ENCODE results near the gene SFTPD. TPM values are rescaled to one million over a fixed set of nuclear protein-coding genes. Genes with fewer than 3 reads are reported as not detected.
"Not testable (repeated sequence)": the region's sequence is repeated elsewhere in the genome, so short reads cannot be mapped to it uniquely, and the experiment has no call there.

Gene SFTPD
- total and polyA plus RNA-seq, 8 donors, result 1.5 to 5.9 (median 2.1) TPM

DNA sequence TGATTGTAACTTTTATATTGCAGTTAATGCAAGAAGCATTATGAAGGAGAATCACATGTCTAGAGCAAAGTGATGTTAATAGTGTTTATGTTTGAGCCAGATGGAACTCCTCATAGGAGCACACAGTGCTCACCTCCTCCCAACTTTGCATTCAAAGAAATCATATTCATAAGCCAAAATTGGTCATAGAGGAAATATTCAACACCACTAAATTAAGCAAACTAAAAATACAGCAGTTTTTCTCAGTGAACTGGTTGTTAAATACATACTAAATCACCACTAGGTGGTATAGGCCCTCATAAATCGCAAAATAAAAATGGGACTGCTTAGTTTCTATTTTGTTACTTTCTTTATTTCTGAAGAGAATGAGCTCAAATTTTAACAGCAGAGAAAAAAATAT, 34.4 kb downstream of the SFTPD start:
- H3K36me3 ChIP-seq; H3K27me3 ChIP-seq; H3K9me3 ChIP-seq; intact Hi-C loops (cut with DNase I); H3K4me3 ChIP-seq; DNase-seq; H3K27ac ChIP-seq; H3K4me1 ChIP-seq: not testable (repeated sequence)
- peak in 2 of 4 donors; percentile 25 to 41 for ATAC-seq
- 64 to 71% methylated on average over 1 of the region's 1 CpG for WGBS, 2 donors
- FAIRE-seq, result peak; percentile 97

DNA sequence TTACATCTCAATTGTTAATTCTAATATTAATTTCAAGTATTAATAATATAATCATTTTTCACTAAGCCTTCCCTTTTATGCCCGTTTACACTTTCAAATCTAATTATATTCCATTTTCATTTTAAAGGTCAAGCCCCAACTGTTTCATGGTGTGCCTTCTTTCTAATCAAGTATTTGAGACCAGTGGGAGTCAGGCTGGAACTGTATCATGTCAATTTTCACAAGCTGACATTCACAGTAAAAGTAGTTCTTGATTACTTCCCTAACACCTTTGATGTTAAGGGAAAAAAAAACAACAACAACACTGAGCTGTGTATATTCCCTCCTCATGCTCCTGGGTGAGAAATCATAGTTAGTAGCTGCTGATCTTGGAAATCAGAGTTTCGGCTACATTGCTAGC, 38.1 kb downstream of the SFTPD start:
- peak in 3 of 4 donors; percentile 11 to 38 (median 26) for ATAC-seq
- DNase-seq, result no peak
- Histone ChIP-seq H3K27me3 (no peaks in the 10 kb centered on the region), H3K27ac (peak overlapping the region in 1 of 4 donors; percentile 53), H3K4me1 (no peaks in the 10 kb centered on the region), H3K36me3 (no peaks in the 10 kb centered on the region), H3K4me3 (peak overlapping the region in 2 of 4 donors; percentile 8 to 25), H3K9me3 (no peaks in the 10 kb centered on the region)
- TF ChIP-seq, protein P1, sequence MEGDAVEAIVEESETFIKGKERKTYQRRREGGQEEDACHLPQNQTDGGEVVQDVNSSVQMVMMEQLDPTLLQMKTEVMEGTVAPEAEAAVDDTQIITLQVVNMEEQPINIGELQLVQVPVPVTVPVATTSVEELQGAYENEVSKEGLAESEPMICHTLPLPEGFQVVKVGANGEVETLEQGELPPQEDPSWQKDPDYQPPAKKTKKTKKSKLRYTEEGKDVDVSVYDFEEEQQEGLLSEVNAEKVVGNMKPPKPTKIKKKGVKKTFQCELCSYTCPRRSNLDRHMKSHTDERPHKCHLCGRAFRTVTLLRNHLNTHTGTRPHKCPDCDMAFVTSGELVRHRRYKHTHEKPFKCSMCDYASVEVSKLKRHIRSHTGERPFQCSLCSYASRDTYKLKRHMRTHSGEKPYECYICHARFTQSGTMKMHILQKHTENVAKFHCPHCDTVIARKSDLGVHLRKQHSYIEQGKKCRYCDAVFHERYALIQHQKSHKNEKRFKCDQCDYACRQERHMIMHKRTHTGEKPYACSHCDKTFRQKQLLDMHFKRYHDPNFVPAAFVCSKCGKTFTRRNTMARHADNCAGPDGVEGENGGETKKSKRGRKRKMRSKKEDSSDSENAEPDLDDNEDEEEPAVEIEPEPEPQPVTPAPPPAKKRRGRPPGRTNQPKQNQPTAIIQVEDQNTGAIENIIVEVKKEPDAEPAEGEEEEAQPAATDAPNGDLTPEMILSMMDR (IDR thresholded peaks at IDR 0.05), result no peak
- intact Hi-C loops (cut with DNase I), result no loop called here
- WGBS, 2 donors, result 38 to 46% methylated on average over 2 of the region's 2 CpGs
- no peak for FAIRE-seq

DNA sequence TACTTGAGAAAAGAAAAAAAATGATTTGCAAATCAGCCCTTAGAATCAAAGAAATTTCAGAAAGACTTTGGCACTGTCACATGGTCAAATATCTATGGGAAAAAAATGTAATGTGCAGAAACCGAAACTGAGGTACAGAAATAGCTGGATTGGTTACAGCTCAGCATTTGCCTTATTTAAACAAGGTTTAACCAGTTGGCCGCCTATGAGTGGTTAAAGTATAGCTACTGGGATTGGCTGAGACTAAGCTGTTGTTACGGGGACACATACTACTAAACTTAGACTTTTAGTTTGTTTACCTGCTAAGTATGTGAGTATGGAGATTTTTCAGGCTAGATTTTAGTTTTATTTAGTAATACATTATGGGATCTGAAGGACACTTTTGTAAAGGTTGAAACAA, 38.6 kb downstream of the SFTPD start:
- TF ChIP-seq, protein P1 (IDR thresholded peaks at IDR 0.05), result no peak
- WGBS, 2 donors, result 39 to 49% methylated on average over 3 of the region's 3 CpGs
- H3K27ac ChIP-seq, result peak overlapping the region in 2 of 4 donors; percentile 42 to 53
- DNase-seq (no peak), FAIRE-seq (no peak), ATAC-seq (peak; percentile 78 to 94 (median 92))
- no peaks in the 10 kb centered on the region for H3K4me1 ChIP-seq
- intact Hi-C loops (cut with DNase I), result no loop called here
- H3K4me3 ChIP-seq, result peak overlapping the region in 2 of 4 donors; percentile 8 to 25
- H3K36me3 ChIP-seq, result no peaks in the 10 kb centered on the region
- no peaks in the 10 kb centered on the region for H3K27me3 ChIP-seq
- H3K9me3 ChIP-seq, result no peaks in the 10 kb centered on the region

GRCh38 chr10:79905322-79906314, 43.3 kb downstream of the SFTPD start:
- Histone ChIP-seq H3K4me1 (no peaks in the 10 kb centered on the region), H3K9me3 (no peaks in the 10 kb centered on the region), H3K4me3 (peak overlapping the region; percentile 33 to 73 (median 55)), H3K27me3 (no peaks in the 10 kb centered on the region), H3K36me3 (no peaks in the 10 kb centered on the region), H3K27ac (peak overlapping the region; percentile 54 to 77 (median 67))
- TF ChIP-seq, protein P1 (IDR thresholded peaks at IDR 0.05), result no peak
- FAIRE-seq, result no peak
- DNase-seq, result no peak
- intact Hi-C loops (cut with DNase I), result no loop called here
- peak; percentile 41 to 74 (median 62) for ATAC-seq
- 10 to 13% methylated on average over 10 of the region's 10 CpGs for WGBS, 2 donors

- Histone ChIP-seq H3K27me3 (no peaks in the 10 kb centered on the region), H3K4me1 (no peaks in the 10 kb centered on the region), H3K36me3 (no peaks in the 10 kb centered on the region), H3K4me3 (peak overlapping the region; percentile 33 to 73 (median 55)), H3K27ac (peak overlapping the region; percentile 54 to 77 (median 67)), H3K9me3 (no peaks in the 10 kb centered on the region)
- no peak for FAIRE-seq
- TF ChIP-seq, protein P1 (IDR thresholded peaks at IDR 0.05), result no peak
- DNase-seq, result peak; percentile 71 to 91 (median 80)
- ATAC-seq, result peak; percentile 94 to 96 (median 96)
- intact Hi-C loops (cut with DNase I), result no loop called here
- 0 to 1% methylated on average over 58 of the region's 58 CpGs for WGBS, 2 donors
Observed at GRCh38 chr10:79904671-79905321, 44.1 kb downstream of the SFTPD start.

DNA sequence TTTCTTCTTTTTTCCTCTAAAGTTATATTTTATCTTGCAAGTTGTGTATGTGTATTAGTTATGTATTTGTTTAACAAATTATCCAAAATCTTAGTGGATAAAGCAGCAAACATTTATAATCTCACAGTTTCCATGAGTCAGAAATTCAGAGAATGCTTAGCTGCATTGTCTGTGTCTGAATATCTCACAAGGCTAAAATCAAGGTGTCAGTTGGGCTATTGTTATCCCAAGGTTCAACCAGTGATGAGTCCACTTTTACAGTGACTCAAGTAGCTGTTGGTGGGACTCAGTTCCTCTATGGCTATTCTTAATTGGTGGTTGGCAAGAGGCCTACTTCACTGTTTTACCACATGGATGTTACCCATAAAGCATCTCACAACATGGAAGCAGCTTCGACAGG, 47.3 kb downstream of the SFTPD start:
- FAIRE-seq; DNase-seq; H3K27ac ChIP-seq; H3K4me3 ChIP-seq; H3K27me3 ChIP-seq; H3K4me1 ChIP-seq; intact Hi-C loops (cut with DNase I); H3K9me3 ChIP-seq; H3K36me3 ChIP-seq; ATAC-seq: not testable (repeated sequence)
- WGBS, 2 donors, result 82 to 85% methylated on average over 1 of the region's 1 CpG
